LNCAP (cell line): ENCODE results near the gene F2RL3.

Source experiments
- TF ChIP-seq, protein P1 (sequence below): fragments of 450-650 bp; IDR thresholded peaks from 2 replicates; pipeline ENCODE4 v1.5.1; 2017; ENCODE audit warnings: mild to moderate bottlenecking

F2RL3 gene

DNA sequence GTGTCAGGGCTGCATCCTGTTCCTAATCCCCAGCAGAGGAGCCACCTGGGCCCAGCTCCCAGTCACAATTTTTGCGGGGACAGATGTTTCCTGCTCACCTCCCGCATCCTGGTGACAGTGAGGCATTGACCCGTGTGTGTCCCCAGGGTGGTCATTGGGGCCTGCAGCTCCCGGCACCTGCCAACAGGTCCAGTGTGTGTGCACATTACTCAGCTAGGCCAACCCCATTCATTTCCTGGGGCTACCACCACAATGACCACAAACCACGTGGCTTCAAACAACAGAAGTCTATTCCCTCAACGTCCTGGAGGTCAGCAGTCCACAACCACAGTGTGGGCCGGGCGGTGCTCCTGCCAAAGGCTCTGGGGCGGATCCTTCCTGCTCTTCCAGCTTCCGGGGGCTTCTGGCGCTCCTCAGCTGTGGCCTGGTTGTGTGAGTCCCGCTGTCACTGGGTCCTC lies 11.9 kb upstream of the F2RL3 start:
- TF ChIP-seq, protein P1, sequence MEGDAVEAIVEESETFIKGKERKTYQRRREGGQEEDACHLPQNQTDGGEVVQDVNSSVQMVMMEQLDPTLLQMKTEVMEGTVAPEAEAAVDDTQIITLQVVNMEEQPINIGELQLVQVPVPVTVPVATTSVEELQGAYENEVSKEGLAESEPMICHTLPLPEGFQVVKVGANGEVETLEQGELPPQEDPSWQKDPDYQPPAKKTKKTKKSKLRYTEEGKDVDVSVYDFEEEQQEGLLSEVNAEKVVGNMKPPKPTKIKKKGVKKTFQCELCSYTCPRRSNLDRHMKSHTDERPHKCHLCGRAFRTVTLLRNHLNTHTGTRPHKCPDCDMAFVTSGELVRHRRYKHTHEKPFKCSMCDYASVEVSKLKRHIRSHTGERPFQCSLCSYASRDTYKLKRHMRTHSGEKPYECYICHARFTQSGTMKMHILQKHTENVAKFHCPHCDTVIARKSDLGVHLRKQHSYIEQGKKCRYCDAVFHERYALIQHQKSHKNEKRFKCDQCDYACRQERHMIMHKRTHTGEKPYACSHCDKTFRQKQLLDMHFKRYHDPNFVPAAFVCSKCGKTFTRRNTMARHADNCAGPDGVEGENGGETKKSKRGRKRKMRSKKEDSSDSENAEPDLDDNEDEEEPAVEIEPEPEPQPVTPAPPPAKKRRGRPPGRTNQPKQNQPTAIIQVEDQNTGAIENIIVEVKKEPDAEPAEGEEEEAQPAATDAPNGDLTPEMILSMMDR: no peak

DNA sequence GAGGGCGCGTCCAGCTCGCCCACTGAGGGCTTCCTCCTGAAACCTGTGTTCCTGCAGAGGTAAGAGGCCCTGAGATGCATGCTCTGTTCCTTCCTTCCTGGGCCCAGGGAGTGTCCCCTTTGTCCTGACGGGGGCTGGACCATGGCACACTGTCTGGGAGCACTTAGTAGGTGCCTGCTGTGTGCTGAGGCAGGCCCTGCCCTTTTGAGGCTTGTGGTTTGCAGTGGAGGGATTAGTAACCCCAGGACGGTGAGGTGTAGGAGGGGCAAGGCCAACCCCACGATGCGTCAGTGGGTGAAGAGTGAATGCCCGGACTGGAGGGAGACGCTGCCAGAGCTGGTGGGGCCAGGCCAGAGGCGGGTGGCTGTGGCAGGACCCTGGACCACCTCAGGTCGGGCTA lies 11.2 kb upstream of the F2RL3 start:
- TF ChIP-seq, protein P1: no peak

DNA sequence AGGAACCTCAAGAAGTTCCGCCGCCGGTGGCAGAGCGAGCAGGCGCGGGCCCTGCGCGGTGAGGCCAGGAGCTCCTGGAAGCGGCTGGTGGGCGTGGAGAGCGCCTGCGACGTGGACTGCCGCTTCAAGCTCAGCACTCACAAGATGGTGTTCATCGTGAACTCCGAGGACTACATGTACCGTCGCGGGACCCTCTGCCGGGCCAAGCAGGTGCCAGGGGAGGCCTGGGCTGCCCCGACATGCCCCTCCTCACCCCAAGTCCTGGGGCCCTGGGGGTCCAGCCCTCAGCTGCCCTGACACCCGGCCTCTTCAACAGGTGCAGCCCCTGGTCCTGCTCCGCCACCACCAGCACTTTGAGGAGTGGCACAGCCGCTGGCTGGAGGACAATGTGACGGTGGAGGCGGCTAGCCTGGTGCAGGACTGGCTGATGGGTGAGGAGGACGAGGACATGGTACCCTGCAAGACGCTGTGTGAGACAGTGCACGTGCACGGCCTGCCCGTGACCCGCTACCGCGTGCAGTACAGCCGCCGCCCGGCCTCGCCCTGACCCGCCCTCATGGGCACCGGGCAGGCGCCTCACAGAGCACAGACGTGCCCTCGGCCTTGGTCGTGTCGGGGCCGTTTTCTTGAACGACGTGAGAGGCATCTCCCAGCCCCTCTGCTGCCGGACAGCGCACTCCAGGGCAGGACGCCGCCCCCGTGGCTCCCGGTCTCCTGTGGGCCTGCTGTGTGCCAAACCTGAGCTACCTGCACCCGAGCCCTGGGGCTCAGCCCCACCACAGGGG lies 10.4 kb upstream of the F2RL3 start:
- TF ChIP-seq, protein P1: no peak

DNA sequence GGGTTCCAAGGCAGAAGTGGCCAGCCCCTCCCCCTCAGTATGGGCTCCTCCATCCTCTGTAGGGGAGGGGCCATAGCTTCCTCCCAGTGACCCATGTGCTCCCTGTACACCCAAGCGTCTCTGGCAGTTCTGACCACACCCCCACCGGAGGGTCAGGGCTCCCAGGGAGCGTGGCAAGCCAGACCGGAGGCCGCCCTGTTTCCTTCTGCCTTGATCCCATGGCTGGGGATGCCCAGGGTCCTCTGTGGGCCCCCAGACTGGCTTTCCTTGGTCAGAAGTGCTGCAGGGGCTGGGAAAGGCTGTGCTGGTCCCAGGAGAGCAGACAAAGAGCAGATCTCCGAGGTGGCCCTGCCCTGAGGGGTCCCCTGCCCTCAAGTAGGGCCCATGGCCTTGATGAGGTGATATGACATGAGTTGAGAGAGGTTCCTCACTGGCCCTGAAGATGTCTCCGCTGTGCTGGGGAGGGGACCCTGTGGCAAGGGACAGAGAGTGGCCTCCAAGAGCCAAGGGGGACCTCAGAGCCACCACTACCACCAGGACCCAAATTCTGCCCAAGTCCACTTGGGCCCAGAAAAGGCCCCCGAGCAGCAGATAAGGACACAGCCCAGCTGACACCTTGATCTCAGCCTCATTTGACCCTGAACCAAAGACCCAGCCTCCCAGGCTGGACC lies 7.8 kb upstream of the F2RL3 start:
- TF ChIP-seq, protein P1: no peak

DNA sequence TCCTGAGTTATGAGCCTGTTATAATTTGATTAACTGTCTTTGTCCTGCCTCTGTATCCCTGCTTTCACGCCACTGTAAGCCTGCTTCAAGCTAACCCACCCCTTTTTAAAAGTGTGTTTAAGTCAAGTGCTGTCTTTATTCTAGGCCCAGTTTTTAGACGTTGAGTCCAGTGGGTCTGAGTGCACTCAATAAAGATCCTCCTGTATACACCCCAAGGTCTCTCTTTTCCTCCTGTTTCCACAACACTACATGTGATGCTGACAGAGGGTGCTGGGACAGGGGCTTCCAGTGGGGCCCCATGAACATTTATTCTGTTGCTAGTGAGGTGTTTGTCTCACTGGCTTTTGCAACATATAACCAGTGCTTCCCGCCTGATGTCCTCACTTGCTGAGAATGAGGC lies 6.7 kb upstream of the F2RL3 start:
- TF ChIP-seq, protein P1: no peak

DNA sequence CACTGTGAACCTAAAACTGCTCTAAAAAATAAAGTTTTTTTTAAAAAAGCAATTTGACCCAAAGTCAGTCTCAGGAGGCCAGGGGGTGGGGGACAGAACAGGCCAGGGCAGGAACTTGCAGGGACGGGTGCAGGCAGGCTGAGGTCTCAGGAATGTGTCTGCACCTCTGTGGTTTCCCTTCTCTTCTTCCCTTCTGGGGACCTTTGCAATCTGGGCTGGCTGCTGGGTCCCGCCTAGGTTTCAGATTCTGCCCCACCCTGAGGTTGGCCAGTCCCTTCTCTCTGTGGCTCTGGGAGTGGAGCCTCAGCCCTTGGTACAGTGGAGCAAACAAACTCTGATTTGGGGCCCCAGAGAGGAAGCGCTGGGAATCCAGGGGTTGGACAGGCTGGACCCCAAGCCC lies 5.3 kb upstream of the F2RL3 start:
- TF ChIP-seq, protein P1: no peak

DNA sequence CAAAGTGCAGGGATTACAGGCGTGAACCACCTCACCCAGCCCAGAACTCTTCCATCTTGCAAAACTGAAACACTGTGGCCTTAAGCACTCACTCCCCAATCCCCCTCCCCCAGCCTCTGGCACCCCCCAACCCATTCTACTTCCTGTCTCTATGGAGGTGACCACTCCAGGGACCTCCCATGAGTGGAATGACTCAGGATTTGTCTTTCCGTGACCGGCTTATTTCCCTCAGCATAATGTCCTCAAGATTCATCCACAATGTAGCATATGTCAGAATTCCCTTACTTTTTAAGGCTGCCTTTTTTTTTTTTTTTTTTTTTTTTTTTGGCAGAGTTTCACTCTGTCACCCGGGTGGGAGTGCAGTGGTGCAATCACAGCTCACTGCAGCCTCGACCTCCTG lies 3.6 kb upstream of the F2RL3 start:
- TF ChIP-seq, protein P1: no peak
